GM23338 (cell line): ENCODE results near the gene TVP23A.

Experiments
- CREB1 ChIP-seq: fragments of 250-450 bp; sonication (Bioruptor Pico); IDR thresholded peaks from 2 replicates; pipeline ENCODE4 v1.5.0; 2020; ENCODE audit warnings: low read depth, mild to moderate bottlenecking, moderate library complexity
- CTCF ChIP-seq, 2 experiments: fragments of 200-600 bp in 1 of 2; sonication (generic) in 1 of 2; conservative IDR thresholded peaks; 2 replicates each; pipeline versions ENCODE4 v1.5.1 to v1.6.1; 2016 to 2017; ENCODE audit warnings: antibody characterized with exemption in 2 of 2, low read depth in 2 of 2, mild to moderate bottlenecking in 2 of 2, moderate library complexity in 1 of 2
- ETS1 ChIP-seq: IDR thresholded peaks from 2 replicates; pipeline ENCODE4 v1.6.1; 2016; ENCODE audit warnings: antibody characterized with exemption
- EZH2 ChIP-seq: fragments of 200-600 bp; sonication (generic); IDR thresholded peaks from one replicate; pipeline ENCODE4 v1.8.0; 2017; ENCODE audit warnings: antibody characterized with exemption, mild to moderate bottlenecking, low read depth; ENCODE audit not compliant: unreplicated experiment
- EZH2phosphoT487 ChIP-seq: fragments of 200-600 bp; sonication (generic); IDR thresholded peaks from one replicate; pipeline ENCODE4 v1.8.1; 2018; ENCODE audit warnings: antibody characterized with exemption; ENCODE audit not compliant: unreplicated experiment
- NANOG ChIP-seq: IDR thresholded peaks from 2 replicates; pipeline ENCODE4 v1.6.1; 2016; ENCODE audit warnings: antibody characterized with exemption, borderline replicate concordance
- REST ChIP-seq: IDR thresholded peaks from one replicate; pipeline ENCODE4 v1.6.1; 2018; ENCODE audit warnings: antibody characterized with exemption; ENCODE audit not compliant: unreplicated experiment
- STAT1 ChIP-seq: IDR thresholded peaks from one replicate; pipeline ENCODE4 v1.6.1; 2016; ENCODE audit warnings: antibody characterized with exemption; ENCODE audit not compliant: unreplicated experiment

GRCh38 chr16:10769381-10769780 lies 49.2 kb downstream of the TVP23A start:
- no peak for TF ChIP-seq CREB1
- TF ChIP-seq ETS1, result no peak
- TF ChIP-seq CTCF (conservative IDR thresholded peaks at IDR 0.05; ENCODE audit: low read depth in 2 of 2), result no peak
- no peak for TF ChIP-seq EZH2phosphoT487
- no peak for TF ChIP-seq REST
- TF ChIP-seq EZH2, result no peak
- no peak for TF ChIP-seq STAT1
- TF ChIP-seq NANOG, result no peak
